Activated CD4-positive, alpha-beta T cell treated with anti-CD3 and anti-CD28 coated beads, Interleukin-2, amount 10 ng/mL, durations not matched to agents 7 days and 5 days (primary cell): Measurements from ENCODE around the gene BARD1. TPM values are rescaled to one million over a fixed set of nuclear protein-coding genes. Genes with fewer than 3 reads are reported as not detected.

Experiments
- CTCF ChIA-PET: fragments of 350-600 bp; sonication (Branson Sonifier 250); formaldehyde crosslinking; loops from one replicate; lab custom pipeline; 2021; ENCODE audit warnings: antibody characterized with exemption; lab: Charles Lee
- POLR2A ChIA-PET: fragments of 350-600 bp; sonication (Branson Sonifier 250); formaldehyde crosslinking; loops from one replicate; lab custom pipeline; 2021; ENCODE audit warnings: antibody characterized with exemption; lab: Charles Lee
- DNase-seq: peaks from one replicate; pipeline ENCODE4 v3.0.0-alpha.2; 2020
- H3K27ac Mint-ChIP-seq: one replicate; pipeline ENCODE4 v1.8.0; 2021; ENCODE audit warnings: mild to moderate bottlenecking, moderate library complexity, mixed read lengths
- H3K27me3 Mint-ChIP-seq: one replicate; pipeline ENCODE4 v1.8.0; 2021; ENCODE audit warnings: mixed read lengths
- H3K36me3 Mint-ChIP-seq: one replicate; pipeline ENCODE4 v1.8.0; 2021; ENCODE audit warnings: low read depth, mixed read lengths
- H3K4me1 Mint-ChIP-seq: one replicate; pipeline ENCODE4 v1.8.0; 2021; ENCODE audit warnings: mixed read lengths
- H3K4me3 Mint-ChIP-seq: one replicate; pipeline ENCODE4 v1.8.0; 2021; ENCODE audit warnings: mild to moderate bottlenecking, moderate library complexity, mixed read lengths
- H3K9me3 Mint-ChIP-seq: one replicate; pipeline ENCODE4 v1.8.0; 2021; ENCODE audit warnings: mixed read lengths
- total RNA-seq, 2 experiments: library from RNA; stranded (reverse); gene quantifications; one replicate each; pipeline ENCODE4 v1.2.3, GENCODE V29; 2021

The BARD1 gene
- 10 to 100 TPM; 51.5 to 57.4 TPM for total RNA-seq

GRCh38 chr2:214808981-214809750, at the start of gene BARD1:
Gene BARD1 (minus strand): TSS chr2:214809683. CDS start chr2:214809569, 114 bp downstream.
- peak within 1 kb of the TSS; percentile 91 for H3K4me3 Mint-ChIP-seq

GRCh38 chr2:214856137-214856536, 46.7 kb upstream of the BARD1 start:
- ChIA-PET POLR2A (no interaction called here), CTCF (no interaction called here)
- no peaks in the 10 kb centered on the region for H3K9me3 Mint-ChIP-seq
- no peak overlapping the region for H3K4me3 Mint-ChIP-seq
- H3K36me3 Mint-ChIP-seq = no peaks in the 10 kb centered on the region
- no peak overlapping the region for H3K27ac Mint-ChIP-seq
- no peaks in the 10 kb centered on the region for H3K27me3 Mint-ChIP-seq
- no peak for DNase-seq
- H3K4me1 Mint-ChIP-seq = no peaks in the 10 kb centered on the region

More at GRCh38 chr2:214808981-214809750, at the start of gene BARD1:
- ChIA-PET CTCF (interaction anchor here (1.3 to 1.8 kb wide), 3 partner anchors 9 to 14 kb away, joined by 3 to 8 read pairs (median 3); no protein-coding TSS in a partner anchor), POLR2A (interaction anchor here (0.7 kb wide), 1 partner anchor 1143 kb away, joined by 3 read pairs; no protein-coding TSS in a partner anchor)
- H3K27ac Mint-ChIP-seq = peak within 1 kb of the TSS; percentile 96
- H3K36me3 Mint-ChIP-seq = peaks cover 29% of the 10 kb centered on the region
- no peaks in the 10 kb centered on the region for H3K9me3 Mint-ChIP-seq
- H3K4me1 Mint-ChIP-seq = peaks cover 48% of the 10 kb centered on the region
- peak; percentile 69 for DNase-seq
- H3K27me3 Mint-ChIP-seq = peaks cover 19% of the 10 kb centered on the region

GRCh38 chr2:214853906-214854305, 44.4 kb upstream of the BARD1 start:
- no peaks in the 10 kb centered on the region for H3K4me1 Mint-ChIP-seq
- no peaks in the 10 kb centered on the region for H3K36me3 Mint-ChIP-seq
- no peaks in the 10 kb centered on the region for H3K9me3 Mint-ChIP-seq
- CTCF ChIA-PET = no interaction called here
- H3K4me3 Mint-ChIP-seq = no peak overlapping the region
- H3K27ac Mint-ChIP-seq = no peak overlapping the region
- POLR2A ChIA-PET = no interaction called here
- DNase-seq = no peak
- H3K27me3 Mint-ChIP-seq = no peaks in the 10 kb centered on the region

GRCh38 chr2:214843823-214844222, 34.3 kb upstream of the BARD1 start:
- CTCF ChIA-PET = no interaction called here
- Mint-ChIP-seq H3K4me1 (no peaks in the 10 kb centered on the region), H3K9me3 (no peaks in the 10 kb centered on the region), H3K36me3 (no peaks in the 10 kb centered on the region), H3K4me3 (no peak overlapping the region), H3K27ac (no peak overlapping the region), H3K27me3 (no peaks in the 10 kb centered on the region)
- DNase-seq = no peak
- POLR2A ChIA-PET = no interaction called here

GRCh38 chr2:214839464-214839863, 30.0 kb upstream of the BARD1 start:
- no peaks in the 10 kb centered on the region for H3K4me1 Mint-ChIP-seq
- CTCF ChIA-PET = interaction anchor here (0.6 kb wide), 1 partner anchor 383 kb away, joined by 4 read pairs; no protein-coding TSS in a partner anchor
- POLR2A ChIA-PET = no interaction called here
- H3K4me3 Mint-ChIP-seq = no peak overlapping the region
- no peaks in the 10 kb centered on the region for H3K27me3 Mint-ChIP-seq
- DNase-seq = no peak
- no peaks in the 10 kb centered on the region for H3K9me3 Mint-ChIP-seq
- H3K27ac Mint-ChIP-seq = no peak overlapping the region
- H3K36me3 Mint-ChIP-seq = no peaks in the 10 kb centered on the region

GRCh38 chr2:214837466-214837865, 28.0 kb upstream of the BARD1 start:
- Mint-ChIP-seq H3K27me3 (no peaks in the 10 kb centered on the region), H3K27ac (no peak overlapping the region), H3K4me1 (no peaks in the 10 kb centered on the region), H3K36me3 (no peaks in the 10 kb centered on the region), H3K9me3 (no peaks in the 10 kb centered on the region), H3K4me3 (no peak overlapping the region)
- POLR2A ChIA-PET = no interaction called here
- no peak for DNase-seq
- CTCF ChIA-PET = no interaction called here

- POLR2A ChIA-PET = no interaction called here
- Mint-ChIP-seq H3K9me3 (no peaks in the 10 kb centered on the region), H3K4me1 (no peaks in the 10 kb centered on the region), H3K27me3 (no peaks in the 10 kb centered on the region), H3K4me3 (no peak overlapping the region), H3K36me3 (no peaks in the 10 kb centered on the region), H3K27ac (no peak overlapping the region)
- no peak for DNase-seq
- CTCF ChIA-PET = no interaction called here
Observed at GRCh38 chr2:214836568-214836967, 27.1 kb upstream of the BARD1 start.

GRCh38 chr2:214830794-214831346, 21.4 kb upstream of the BARD1 start:
- H3K36me3 Mint-ChIP-seq = no peaks in the 10 kb centered on the region
- POLR2A ChIA-PET = no interaction called here

GRCh38 chr2:214816008-214816533, 6.6 kb upstream of the BARD1 start:
- Mint-ChIP-seq H3K9me3 (no peaks in the 10 kb centered on the region), H3K4me3 (no peak overlapping the region)
- CTCF ChIA-PET = no interaction called here

More at GRCh38 chr2:214830794-214831346, 21.4 kb upstream of the BARD1 start:
- H3K27ac Mint-ChIP-seq = no peak overlapping the region
- no peaks in the 10 kb centered on the region for H3K27me3 Mint-ChIP-seq
- DNase-seq = peak; percentile 9
- H3K4me1 Mint-ChIP-seq = no peaks in the 10 kb centered on the region
- CTCF ChIA-PET = no interaction called here
- no peaks in the 10 kb centered on the region for H3K9me3 Mint-ChIP-seq
- H3K4me3 Mint-ChIP-seq = no peak overlapping the region

GRCh38 chr2:214810671-214811070, 1.2 kb upstream of the BARD1 start:
- DNase-seq = no peak
- Mint-ChIP-seq H3K27ac (peak overlapping the region; percentile 96), H3K36me3 (peaks cover 18% of the 10 kb centered on the region), H3K4me1 (peaks cover 33% of the 10 kb centered on the region), H3K27me3 (peaks cover 23% of the 10 kb centered on the region), H3K4me3 (peak overlapping the region; percentile 91), H3K9me3 (no peaks in the 10 kb centered on the region)
- ChIA-PET CTCF (interaction anchor here (1.3 kb wide), 1 partner anchor 11 kb away, joined by 3 read pairs; no protein-coding TSS in a partner anchor), POLR2A (no interaction called here)

More at GRCh38 chr2:214816008-214816533, 6.6 kb upstream of the BARD1 start:
- H3K36me3 Mint-ChIP-seq = no peaks in the 10 kb centered on the region
- no peak for DNase-seq
- H3K27ac Mint-ChIP-seq = no peak overlapping the region
- H3K4me1 Mint-ChIP-seq = peaks cover 1% of the 10 kb centered on the region
- POLR2A ChIA-PET = no interaction called here
- H3K27me3 Mint-ChIP-seq = peaks cover 35% of the 10 kb centered on the region

- H3K4me3 Mint-ChIP-seq = peak overlapping the region; percentile 91
- H3K4me1 Mint-ChIP-seq = peaks cover 40% of the 10 kb centered on the region
- peaks cover 23% of the 10 kb centered on the region for H3K36me3 Mint-ChIP-seq
- peak; percentile 99 for DNase-seq
- no peaks in the 10 kb centered on the region for H3K9me3 Mint-ChIP-seq
- peaks cover 23% of the 10 kb centered on the region for H3K27me3 Mint-ChIP-seq
- ChIA-PET CTCF (interaction anchor here (1.3 kb wide), 1 partner anchor 10 kb away, joined by 3 read pairs; no protein-coding TSS in a partner anchor), POLR2A (no interaction called here)
- H3K27ac Mint-ChIP-seq = peak overlapping the region; percentile 96
Observed at GRCh38 chr2:214809751-214810564, 475 bp upstream of the BARD1 start.

GRCh38 chr2:214807653-214808052, 1.8 kb downstream of the BARD1 start:
- Mint-ChIP-seq H3K27me3 (peaks cover 9% of the 10 kb centered on the region), H3K27ac (peak overlapping the region; percentile 96), H3K4me3 (peak overlapping the region; percentile 91), H3K9me3 (no peaks in the 10 kb centered on the region), H3K4me1 (peaks cover 57% of the 10 kb centered on the region), H3K36me3 (peaks cover 37% of the 10 kb centered on the region)
- ChIA-PET CTCF (interaction anchor here (1.4 to 1.8 kb wide), 2 partner anchors 8 to 13 kb away, joined by 3 to 8 read pairs; no protein-coding TSS in a partner anchor), POLR2A (interaction anchor here (0.7 kb wide), 1 partner anchor 69 kb away, joined by 4 read pairs; no protein-coding TSS in a partner anchor)
- no peak for DNase-seq
